GM19438 (cell line): ENCODE results near the gene MYO3A.

Experiments used
- ATAC-seq: cut with Tn5 transposase; IDR thresholded peaks from one replicate; pipeline ENCODE4 v1.9.1; 2021; ENCODE audit warnings: low read depth; ENCODE audit not compliant: unreplicated experiment

Gene MYO3A

GRCh38 chr10:26243351-26243720 lies 309.3 kb downstream of the MYO3A start:
- no peak for ATAC-seq

- no peak for ATAC-seq
Observed at GRCh38 chr10:26249681-26250080, 315.7 kb downstream of the MYO3A start.

- ATAC-seq, result no peak
Observed at GRCh38 chr10:26251925-26252324, 317.9 kb downstream of the MYO3A start.

- no peak for ATAC-seq
Observed at GRCh38 chr10:26254616-26255015, 320.6 kb downstream of the MYO3A start.

- no peak for ATAC-seq
Observed at GRCh38 chr10:26259341-26259740, 325.3 kb downstream of the MYO3A start.
